HEK293 (cell line): ENCODE results near the gene IL34.

Experiments used
- CTCF ChIA-PET: fragments of 350-600 bp; formaldehyde crosslinking; extraction: SDS; loops from one replicate; lab custom pipeline; 2021; ENCODE audit warnings: antibody characterized with exemption; lab: Yijun Ruan, JAX
- POLR2A ChIA-PET: fragments of 300-600 bp; formaldehyde crosslinking; extraction: SDS; loops from one replicate; lab custom pipeline; 2020; ENCODE audit warnings: antibody characterized with exemption, inconsistent platforms; lab: Yijun Ruan, JAX
- H3K27ac ChIP-seq: fragments of 200-500 bp; sonication (Bioruptor generic); 2 replicates; pipeline ENCODE4 v1.5.1; 2014; ENCODE audit warnings: low read depth, low read length, control low read depth, inconsistent platforms; ENCODE audit errors: extremely low read depth
- H3K36me3 ChIP-seq, 2 experiments: fragments of 200-500 bp in 1 of 2; sonication (Bioruptor generic) in 1 of 2; 1 replicate in 1 of 2; 2 replicates in 1 of 2; pipeline ENCODE4 v1.5.1; 2014 to 2017; ENCODE audit warnings: inconsistent platforms in 2 of 2, low read length in 2 of 2; ENCODE audit not compliant: control insufficient read depth in 2 of 2, insufficient read depth in 1 of 2
- H3K4me1 ChIP-seq: fragments of 200-500 bp; sonication (Bioruptor generic); 2 replicates; pipeline ENCODE4 v1.5.1; 2014; ENCODE audit warnings: mild to moderate bottlenecking, low read length, inconsistent platforms; ENCODE audit not compliant: control insufficient read depth, insufficient read depth
- H3K4me3 ChIP-seq: 2 replicates; pipeline ENCODE4 v1.5.1; 2011; ENCODE audit warnings: low read depth, mild to moderate bottlenecking, control low read depth, low read length, moderate library complexity
- H3K9me3 ChIP-seq: fragments of 200-500 bp; sonication (Bioruptor generic); 2 replicates; pipeline ENCODE4 v1.5.1; 2014; ENCODE audit warnings: low read depth, low read length, inconsistent platforms; ENCODE audit not compliant: control insufficient read depth, insufficient read depth
- CTCF ChIP-seq: fragments of 450-650 bp; formaldehyde crosslinking; IDR thresholded peaks from 2 replicates; pipeline ENCODE4 v1.5.1; 2016; ENCODE audit warnings: missing biosample characterization, missing genetic modification characterization
- GLIS2 ChIP-seq: fragments of 450-650 bp; formaldehyde crosslinking; IDR thresholded peaks from 2 replicates; pipeline ENCODE4 v1.5.1; 2016; ENCODE audit warnings: missing biosample characterization, missing genetic modification characterization
- SP3 ChIP-seq: fragments of 450-650 bp; formaldehyde crosslinking; IDR thresholded peaks from 2 replicates; pipeline ENCODE4 v1.5.1; 2016; ENCODE audit warnings: missing biosample characterization, missing genetic modification characterization
- SP7 ChIP-seq: fragments of 450-650 bp; formaldehyde crosslinking; IDR thresholded peaks from 2 replicates; pipeline ENCODE4 v1.5.1; 2016; ENCODE audit warnings: missing biosample characterization, missing genetic modification characterization
- WT1 ChIP-seq: fragments of 450-650 bp; formaldehyde crosslinking; IDR thresholded peaks from 2 replicates; pipeline ENCODE4 v1.5.1; 2016; ENCODE audit warnings: missing biosample characterization, missing genetic modification characterization
- ZBTB20 ChIP-seq: fragments of 450-650 bp; formaldehyde crosslinking; IDR thresholded peaks from 2 replicates; pipeline ENCODE4 v1.5.1; 2016; ENCODE audit warnings: missing biosample characterization, missing genetic modification characterization
- ZNF133 ChIP-seq: fragments of 450-650 bp; formaldehyde crosslinking; IDR thresholded peaks from 2 replicates; pipeline ENCODE4 v1.5.1; 2016; ENCODE audit warnings: missing biosample characterization, missing genetic modification characterization
- ZNF138 ChIP-seq: fragments of 450-650 bp; formaldehyde crosslinking; IDR thresholded peaks from 2 replicates; pipeline ENCODE4 v1.5.1; 2016; ENCODE audit warnings: missing biosample characterization, missing genetic modification characterization, borderline replicate concordance
- ZNF146 ChIP-seq: fragments of 450-650 bp; formaldehyde crosslinking; IDR thresholded peaks from 2 replicates; pipeline ENCODE4 v1.5.1; 2016; ENCODE audit warnings: missing biosample characterization, missing genetic modification characterization
- ZNF202 ChIP-seq: fragments of 450-650 bp; formaldehyde crosslinking; IDR thresholded peaks from 2 replicates; pipeline ENCODE4 v1.5.1; 2016; ENCODE audit warnings: missing biosample characterization, missing genetic modification characterization, borderline replicate concordance
- ZNF335 ChIP-seq: fragments of 450-650 bp; formaldehyde crosslinking; conservative IDR thresholded peaks from 2 replicates; pipeline ENCODE4 v1.5.1; 2016; ENCODE audit warnings: missing biosample characterization, missing genetic modification characterization
- ZNF362 ChIP-seq: fragments of 450-650 bp; formaldehyde crosslinking; IDR thresholded peaks from 2 replicates; pipeline ENCODE4 v1.5.1; 2016; ENCODE audit warnings: missing biosample characterization, missing genetic modification characterization
- ZNF501 ChIP-seq: fragments of 450-650 bp; formaldehyde crosslinking; IDR thresholded peaks from 2 replicates; pipeline ENCODE4 v1.5.1; 2016; ENCODE audit warnings: missing biosample characterization, missing genetic modification characterization
- ZNF514 ChIP-seq: fragments of 450-650 bp; formaldehyde crosslinking; IDR thresholded peaks from 2 replicates; pipeline ENCODE4 v1.5.1; 2016; ENCODE audit warnings: missing biosample characterization, missing genetic modification characterization
- ZNF623 ChIP-seq: fragments of 450-650 bp; formaldehyde crosslinking; IDR thresholded peaks from 2 replicates; pipeline ENCODE4 v1.5.1; 2016; ENCODE audit warnings: missing biosample characterization, missing genetic modification characterization
- ZNF624 ChIP-seq: fragments of 450-650 bp; formaldehyde crosslinking; IDR thresholded peaks from 2 replicates; pipeline ENCODE4 v1.5.1; 2017; ENCODE audit warnings: missing biosample characterization, missing genetic modification characterization
- ZNF626 ChIP-seq: fragments of 450-650 bp; sonication (Bioruptor Pico); formaldehyde crosslinking; IDR thresholded peaks from 2 replicates; pipeline ENCODE4 v1.5.1; 2018; ENCODE audit warnings: missing biosample characterization, missing genetic modification characterization, inconsistent platforms
- ZNF660 ChIP-seq: fragments of 450-650 bp; IDR thresholded peaks from 2 replicates; pipeline ENCODE4 v1.5.1; 2018; ENCODE audit warnings: missing biosample characterization, mild to moderate bottlenecking, missing genetic modification characterization
- ZNF664 ChIP-seq: fragments of 450-650 bp; formaldehyde crosslinking; IDR thresholded peaks from 2 replicates; pipeline ENCODE4 v1.5.1; 2016; ENCODE audit warnings: missing biosample characterization, missing genetic modification characterization
- ZNF677 ChIP-seq: fragments of 450-650 bp; IDR thresholded peaks from 2 replicates; pipeline ENCODE4 v1.5.0; 2018; ENCODE audit warnings: missing biosample characterization, mild to moderate bottlenecking, missing genetic modification characterization, moderate library complexity
- ZNF76 ChIP-seq: fragments of 450-650 bp; formaldehyde crosslinking; IDR thresholded peaks from 2 replicates; pipeline ENCODE4; 2016; ENCODE audit warnings: low read depth, missing biosample characterization, missing genetic modification characterization, borderline replicate concordance
- ZNF791 ChIP-seq: fragments of 450-650 bp; formaldehyde crosslinking; IDR thresholded peaks from 2 replicates; pipeline ENCODE4 v1.5.1; 2016; ENCODE audit warnings: missing biosample characterization, missing genetic modification characterization
- ZSCAN16 ChIP-seq: fragments of 450-650 bp; formaldehyde crosslinking; IDR thresholded peaks from 2 replicates; pipeline ENCODE4 v1.5.1; 2016; ENCODE audit warnings: missing biosample characterization, missing genetic modification characterization

The IL34 gene

GRCh38 chr16:70653809-70654771, 7.7 kb downstream of the IL34 start (continued):
- TF ChIP-seq ZNF362 (tag by site-specific recombination) (peak; percentile 77; the same call in 1 of the 2 replicates), GLIS2 (peak; percentile 26; the same call in 1 of the 2 replicates), ZNF677 (tag by site-specific recombination) (no peak), ZBTB20 (tag by site-specific recombination) (peak; percentile 84)

GRCh38 chr16:70656065-70656711, 9.8 kb downstream of the IL34 start:
- H3K9me3 ChIP-seq = no peaks in the 10 kb centered on the region
- POLR2A ChIA-PET = no interaction called here
- no peak for TF ChIP-seq ZNF202 (tag by site-specific recombination)
- TF ChIP-seq CTCF (tag by site-specific recombination) = no peak
- no peak for TF ChIP-seq ZNF133
- no peak for TF ChIP-seq ZNF501 (tag by site-specific recombination)
- TF ChIP-seq ZNF335 (tag by site-specific recombination) = no peak
- TF ChIP-seq ZNF624 (tag by site-specific recombination) = no peak
- no peak for TF ChIP-seq ZNF138 (tag by site-specific recombination)
- TF ChIP-seq ZNF660 = no peak
- TF ChIP-seq ZSCAN16 (tag by site-specific recombination) = no peak
- no peak for TF ChIP-seq SP7 (tag by site-specific recombination)
- TF ChIP-seq SP3 (tag by site-specific recombination) = no peak
- TF ChIP-seq ZNF146 (tag by site-specific recombination) = no peak
- no peak for TF ChIP-seq ZNF664 (tag by site-specific recombination)
- TF ChIP-seq ZNF514 (tag by site-specific recombination) = no peak
- no peak for TF ChIP-seq WT1
- TF ChIP-seq ZNF791 (tag by site-specific recombination) = no peak
- TF ChIP-seq ZBTB20 (tag by site-specific recombination) = no peak
- no peak for TF ChIP-seq ZNF626 (tag by site-specific recombination)
- no peak for TF ChIP-seq ZNF623 (tag by site-specific recombination)
- TF ChIP-seq ZNF76 (tag by site-specific recombination) = no peak
- TF ChIP-seq, all 188 proteins: peak for 0
- H3K4me3 ChIP-seq = no peak overlapping the region
- H3K4me1 ChIP-seq = no peaks in the 10 kb centered on the region
- H3K36me3 ChIP-seq = no peaks in the 10 kb centered on the region
- no peak overlapping the region for H3K27ac ChIP-seq
- CTCF ChIA-PET = interaction anchor here (0.6 to 1.5 kb wide), 3 partner anchors 77 to 404 kb away, joined by 3 to 4 read pairs (median 3); no protein-coding TSS in a partner anchor
